OCI-LY3 (cell line): ENCODE measurements around the gene WNT9A.

ENCODE experiments used
- CTCF ChIP-seq: fragments of 200-600, 300-600 bp; sonication (generic); IDR thresholded peaks from 2 replicates; pipeline ENCODE4 v1.5.1; 2014; ENCODE audit warnings: antibody characterized with exemption, low read length, low read depth
- EZH2phosphoT487 ChIP-seq: fragments of 200-600 bp; shearing (Covaris generic); IDR thresholded peaks from 2 replicates; pipeline ENCODE4 v1.6.1; 2018; ENCODE audit warnings: antibody characterized with exemption, mixed run types, low read depth

GRCh38 chr1:227955808-227956207, 8.1 kb upstream of the WNT9A start:
- TF ChIP-seq CTCF: no peak
- TF ChIP-seq EZH2phosphoT487: no peak
